HL-60 (cell line): ENCODE data around the gene STAT4.

ENCODE experiments used
- DNase-seq, 2 experiments: peaks; one replicate each; pipeline ENCODE4 v3.0.0-alpha.2; 2010 to 2020; ENCODE audit warnings: low read depth in 1 of 2, low spot score in 1 of 2
- H3K27ac ChIP-seq: fragments of 250-450 bp; sonication (Bioruptor Pico); replicated peaks from 2 replicates; pipeline ENCODE4 v1.5.1; 2020; ENCODE audit warnings: mild to moderate bottlenecking, moderate library complexity
- H3K27me3 ChIP-seq: fragments of 250-450 bp; sonication (Bioruptor Pico); 2 replicates; pipeline ENCODE4 v1.5.1; 2021; ENCODE audit warnings: mild to moderate bottlenecking, moderate library complexity; ENCODE audit not compliant: insufficient read depth, poor library complexity, severe bottlenecking
- H3K4me3 ChIP-seq: replicated peaks from 2 replicates; pipeline ENCODE4 v1.5.1; 2011; ENCODE audit warnings: mild to moderate bottlenecking, control low read depth, low read length; ENCODE audit not compliant: insufficient read depth
- GABPA ChIP-seq: IDR thresholded peaks from 2 replicates; pipeline ENCODE4 v1.6.1; 2012; ENCODE audit warnings: low read depth
- POLR2AphosphoS5 ChIP-seq: IDR thresholded peaks from 2 replicates; pipeline ENCODE4 v1.6.1; 2012; ENCODE audit warnings: low read depth
- REST ChIP-seq: IDR thresholded peaks from 2 replicates; pipeline ENCODE4 v1.6.1; 2012; ENCODE audit warnings: low read depth; ENCODE audit not compliant: insufficient replicate concordance
- SPI1 ChIP-seq: IDR thresholded peaks from 2 replicates; pipeline ENCODE4 v1.6.1; 2012; ENCODE audit warnings: low read depth, mild to moderate bottlenecking, borderline replicate concordance
- TF ChIP-seq, protein P1 (sequence below): IDR thresholded peaks from one replicate; pipeline ENCODE4 v1.5.1; 2011; ENCODE audit warnings: low read length, control low read depth, inconsistent platforms; ENCODE audit not compliant: insufficient read depth

The STAT4 gene

DNA sequence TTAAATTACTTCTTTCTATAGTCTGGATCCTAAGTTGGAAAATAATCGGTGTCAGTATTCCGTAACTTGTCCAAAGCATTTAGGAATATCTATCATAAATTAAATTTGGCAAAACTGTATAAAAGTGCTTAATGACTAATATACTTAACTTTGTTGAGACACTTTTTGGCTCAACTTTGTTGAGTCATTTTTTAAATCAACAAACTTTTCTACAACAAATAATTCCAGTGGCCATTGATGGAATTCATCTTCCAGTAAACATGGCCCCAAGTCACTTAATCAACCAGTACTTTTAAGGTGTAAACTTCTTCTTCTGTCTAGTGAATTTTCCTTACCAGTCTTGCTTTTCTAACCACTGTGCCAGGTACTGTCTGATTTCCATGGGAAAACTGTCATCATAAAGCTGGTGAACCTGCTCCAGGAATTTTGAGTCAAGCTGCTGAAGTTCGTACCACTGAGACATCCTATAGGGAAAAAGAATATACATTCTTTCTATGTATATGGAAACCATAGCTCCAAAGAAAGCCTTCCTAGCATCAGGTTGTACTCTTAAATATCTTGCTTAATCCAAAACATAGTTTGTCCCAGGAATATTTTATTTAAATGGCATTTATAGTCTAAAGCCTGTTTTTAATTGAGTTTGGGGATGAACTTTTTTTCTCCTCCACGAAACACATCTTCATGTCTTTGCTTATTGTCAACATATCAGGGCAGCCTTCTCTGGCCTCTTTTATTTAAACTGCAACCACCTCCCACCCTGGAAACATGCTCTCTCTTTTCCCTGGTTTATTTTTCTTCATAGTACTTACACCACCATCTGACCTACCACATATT, 141.0 kb downstream of the STAT4 start:
- H3K27ac ChIP-seq, result no peak overlapping the region
- H3K27me3 ChIP-seq, result no peaks in the 10 kb centered on the region
- TF ChIP-seq POLR2AphosphoS5 (no peak), SPI1 (no peak), REST (no peak), GABPA (no peak)
- TF ChIP-seq, protein P1, sequence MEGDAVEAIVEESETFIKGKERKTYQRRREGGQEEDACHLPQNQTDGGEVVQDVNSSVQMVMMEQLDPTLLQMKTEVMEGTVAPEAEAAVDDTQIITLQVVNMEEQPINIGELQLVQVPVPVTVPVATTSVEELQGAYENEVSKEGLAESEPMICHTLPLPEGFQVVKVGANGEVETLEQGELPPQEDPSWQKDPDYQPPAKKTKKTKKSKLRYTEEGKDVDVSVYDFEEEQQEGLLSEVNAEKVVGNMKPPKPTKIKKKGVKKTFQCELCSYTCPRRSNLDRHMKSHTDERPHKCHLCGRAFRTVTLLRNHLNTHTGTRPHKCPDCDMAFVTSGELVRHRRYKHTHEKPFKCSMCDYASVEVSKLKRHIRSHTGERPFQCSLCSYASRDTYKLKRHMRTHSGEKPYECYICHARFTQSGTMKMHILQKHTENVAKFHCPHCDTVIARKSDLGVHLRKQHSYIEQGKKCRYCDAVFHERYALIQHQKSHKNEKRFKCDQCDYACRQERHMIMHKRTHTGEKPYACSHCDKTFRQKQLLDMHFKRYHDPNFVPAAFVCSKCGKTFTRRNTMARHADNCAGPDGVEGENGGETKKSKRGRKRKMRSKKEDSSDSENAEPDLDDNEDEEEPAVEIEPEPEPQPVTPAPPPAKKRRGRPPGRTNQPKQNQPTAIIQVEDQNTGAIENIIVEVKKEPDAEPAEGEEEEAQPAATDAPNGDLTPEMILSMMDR, result no peak
- DNase-seq, result no peak
- H3K4me3 ChIP-seq, result no peak overlapping the region

DNA sequence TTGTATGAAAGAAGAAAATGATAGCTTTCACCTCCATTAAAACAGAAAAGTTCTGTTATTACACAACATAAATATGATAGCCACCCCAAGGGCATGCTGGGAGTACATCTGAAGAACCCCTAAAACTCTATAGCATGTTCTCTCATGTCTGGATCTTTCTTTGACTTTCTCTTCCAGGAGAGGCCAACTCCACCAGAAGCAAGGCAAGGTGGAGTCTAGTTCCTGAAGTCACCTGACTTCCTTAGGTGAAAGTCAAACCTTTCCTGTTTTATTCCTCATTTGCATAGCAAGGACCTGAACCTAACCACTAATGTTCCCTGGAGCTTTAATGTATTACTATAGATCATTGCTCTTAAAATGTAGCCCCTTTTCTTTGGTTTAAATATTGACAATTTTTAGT, 142.5 kb downstream of the STAT4 start:
- H3K4me3 ChIP-seq, result no peak overlapping the region
- no peaks in the 10 kb centered on the region for H3K27me3 ChIP-seq
- TF ChIP-seq GABPA, result no peak
- TF ChIP-seq POLR2AphosphoS5, result no peak
- TF ChIP-seq REST, result no peak
- TF ChIP-seq SPI1, result no peak
- TF ChIP-seq, protein P1, result no peak
- DNase-seq, result no peak
- H3K27ac ChIP-seq, result no peak overlapping the region

DNA sequence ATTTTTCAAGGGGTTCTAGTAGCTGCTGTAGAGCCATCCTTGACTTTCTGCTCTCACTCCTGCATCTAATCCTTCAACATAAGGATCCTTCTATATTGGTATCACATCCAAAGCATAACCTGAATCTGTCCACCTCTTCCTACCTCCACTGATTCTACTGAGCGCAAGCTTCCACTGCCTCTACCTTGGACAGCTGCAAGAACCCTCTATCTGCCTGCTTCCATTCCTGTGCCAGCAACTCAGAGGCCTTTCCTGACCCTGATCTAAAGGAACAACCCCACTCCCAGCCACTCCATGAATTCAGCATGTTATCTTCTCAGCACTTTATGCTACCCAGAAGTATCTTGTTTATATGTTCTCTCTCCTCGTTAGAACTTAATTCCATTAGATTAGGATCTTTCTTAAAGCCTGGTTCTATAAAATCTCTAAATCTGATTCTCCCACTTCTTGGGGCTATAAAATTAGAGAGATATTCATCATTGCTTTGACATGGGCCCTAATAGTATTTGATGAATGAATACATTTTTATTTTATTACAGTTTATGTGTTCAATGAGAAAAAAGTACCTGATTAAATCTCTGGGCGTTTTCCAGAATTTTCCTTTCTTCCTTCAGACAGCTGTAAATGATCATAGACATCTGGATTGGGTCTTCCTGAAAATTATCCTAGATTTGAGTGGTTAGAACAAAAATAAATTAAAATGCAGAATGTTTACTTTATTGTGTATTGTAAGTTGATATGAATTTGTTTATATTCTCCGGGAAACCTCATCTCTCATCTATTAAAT, 143.6 kb downstream of the STAT4 start:
- TF ChIP-seq, protein P1, result no peak
- TF ChIP-seq REST, result peak; percentile 53
- TF ChIP-seq SPI1, result no peak
- no peak for DNase-seq
- no peak overlapping the region for H3K27ac ChIP-seq
- H3K4me3 ChIP-seq, result no peak overlapping the region
- H3K27me3 ChIP-seq, result no peaks in the 10 kb centered on the region
